ENCODE data around the gene RREB1. TPM values are rescaled to one million over a fixed set of nuclear protein-coding genes. Genes with fewer than 3 reads are reported as not detected.

The RREB1 gene
- polyA plus RNA-seq, 4 donors = 17.0 to 27.3 (median 22.9) TPM

DNA sequence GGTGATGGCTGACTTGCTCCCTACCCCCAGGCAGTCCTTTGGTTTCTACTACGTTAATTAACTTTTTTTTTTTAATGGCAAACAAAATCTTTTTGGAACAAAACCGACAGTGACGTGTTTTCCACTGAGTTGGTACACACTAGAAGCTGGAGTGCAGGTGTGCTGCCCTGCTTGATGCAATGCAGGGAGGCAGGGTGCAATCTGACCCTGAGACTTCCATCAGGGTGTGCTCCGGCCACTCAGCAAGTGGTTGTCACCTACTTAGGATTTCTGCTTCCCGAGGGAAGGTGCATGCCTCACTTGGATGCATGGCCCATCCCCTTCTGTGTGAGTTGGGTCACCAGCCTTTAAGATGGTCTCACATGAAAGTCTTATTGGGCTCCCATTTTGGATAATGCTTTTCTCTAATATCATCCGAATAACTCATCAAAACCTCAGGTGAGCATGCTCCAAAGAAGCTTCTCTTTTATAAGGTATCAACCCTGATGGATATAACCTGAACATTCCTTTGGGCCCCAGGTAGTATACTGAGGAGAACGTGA is 14.0 kb downstream of the RREB1 start:
- no peak for DNase-seq (ENCODE audit: low read depth in 4 of 4, low spot score in 2 of 4)

DNA sequence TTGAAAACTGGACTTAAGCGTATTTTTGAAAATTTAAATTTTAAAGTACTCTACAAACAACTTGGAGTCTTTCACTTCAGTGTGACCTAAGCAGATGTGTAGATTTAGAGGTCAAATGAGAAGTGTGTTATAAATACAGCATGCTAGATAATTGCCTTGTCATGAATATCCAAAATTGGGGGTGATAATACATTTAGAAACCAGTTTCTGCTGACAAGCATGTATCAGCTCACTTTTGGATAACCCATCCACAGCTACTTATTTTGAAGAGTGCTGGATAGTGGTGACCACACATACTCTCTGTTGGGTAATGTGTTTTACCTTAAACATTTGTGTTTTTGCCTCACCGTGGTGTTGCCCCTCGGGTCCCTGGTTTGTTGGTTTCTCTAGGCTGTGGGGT is 14.9 kb downstream of the RREB1 start:
- DNase-seq (ENCODE audit: low read depth in 4 of 4, low spot score in 2 of 4) = no peak

- DNase-seq (ENCODE audit: low read depth in 4 of 4, low spot score in 2 of 4) = no peak
Observed at GRCh38 chr6:7124114-7124513, 16.4 kb downstream of the RREB1 start.

- no peak for DNase-seq (ENCODE audit: low read depth in 4 of 4, low spot score in 2 of 4)
Observed at GRCh38 chr6:7124636-7125035, 16.9 kb downstream of the RREB1 start.

DNA sequence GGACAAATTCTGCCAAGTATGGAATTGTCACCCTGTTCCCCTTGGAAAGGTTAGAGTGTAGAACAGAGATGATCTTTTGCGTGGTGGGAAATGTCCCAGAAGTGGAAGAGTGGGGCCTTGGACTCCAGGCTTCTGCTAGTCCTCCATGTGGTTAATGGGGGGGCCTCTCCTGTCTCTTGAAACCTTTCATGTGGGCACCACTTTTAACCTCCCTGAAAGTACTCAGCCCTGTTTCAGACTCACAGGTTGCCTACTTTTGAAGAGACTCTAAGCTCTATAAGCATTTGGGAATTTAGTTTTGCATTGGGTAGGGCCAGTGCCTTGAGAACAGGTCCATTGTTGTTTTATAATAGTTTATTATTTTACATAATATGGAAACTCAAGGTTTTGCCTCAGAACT is 17.5 kb downstream of the RREB1 start:
- no peak for DNase-seq (ENCODE audit: low read depth in 4 of 4, low spot score in 2 of 4)

GRCh38 chr6:7126754-7127153 is 19.0 kb downstream of the RREB1 start:
- DNase-seq (ENCODE audit: low read depth in 4 of 4, low spot score in 2 of 4) = no peak

GRCh38 chr6:7127680-7128079 is 19.9 kb downstream of the RREB1 start:
- DNase-seq (ENCODE audit: low read depth in 4 of 4, low spot score in 2 of 4) = no peak

DNA sequence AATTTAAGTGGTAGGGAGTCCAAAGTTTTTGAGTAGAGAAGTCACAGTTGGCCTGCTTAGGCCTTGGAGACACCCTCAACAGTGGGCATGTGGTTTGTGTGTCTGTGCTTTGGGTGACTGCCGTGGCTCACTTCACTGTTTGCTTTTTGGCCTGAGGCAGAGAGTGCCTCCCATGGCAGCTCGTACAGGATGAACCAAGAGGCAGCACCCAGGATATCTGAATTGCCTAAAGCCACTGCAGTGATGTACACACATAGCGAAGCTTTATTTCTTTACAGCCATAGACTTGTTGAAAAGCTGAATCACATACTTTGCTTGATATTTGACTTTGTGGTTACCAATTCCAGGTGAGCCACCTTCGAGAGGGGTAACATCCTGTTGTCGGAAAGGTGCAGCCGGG is 21.6 kb downstream of the RREB1 start:
- no peak for DNase-seq (ENCODE audit: low read depth in 4 of 4, low spot score in 2 of 4)

GRCh38 chr6:7129784-7130569 is 22.2 kb downstream of the RREB1 start:
- no peak for DNase-seq (ENCODE audit: low read depth in 4 of 4, low spot score in 2 of 4)

DNA sequence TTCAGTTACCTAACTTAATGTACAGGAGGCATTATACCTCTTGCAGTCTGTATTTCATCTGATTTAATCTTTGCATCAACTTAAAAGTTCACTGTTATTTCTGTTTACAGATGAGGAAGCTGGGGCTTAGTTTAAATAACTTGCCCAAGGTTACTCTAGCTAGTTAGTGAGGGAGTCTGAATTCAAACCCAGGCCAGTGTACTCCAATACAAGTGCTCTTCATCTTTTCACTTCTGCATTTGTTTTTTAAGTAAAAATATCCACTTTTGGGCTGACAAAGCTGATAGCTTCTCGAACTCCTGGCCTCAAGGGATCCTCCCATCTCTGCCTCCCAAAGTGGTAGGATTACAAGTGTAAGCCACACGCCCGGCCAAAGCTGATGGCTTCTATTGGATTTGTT is 23.6 kb downstream of the RREB1 start:
- DNase-seq (ENCODE audit: low read depth in 4 of 4, low spot score in 2 of 4) = no peak

- DNase-seq (ENCODE audit: low read depth in 4 of 4, low spot score in 2 of 4) = no peak
Observed at GRCh38 chr6:7132398-7133035, 24.8 kb downstream of the RREB1 start.

GRCh38 chr6:7134999-7135745 is 27.4 kb downstream of the RREB1 start:
- no peak for DNase-seq (ENCODE audit: low read depth in 4 of 4, low spot score in 2 of 4)

- no peak for DNase-seq (ENCODE audit: low read depth in 4 of 4, low spot score in 2 of 4)
Observed at GRCh38 chr6:7135755-7136154, 28.0 kb downstream of the RREB1 start.

DNA sequence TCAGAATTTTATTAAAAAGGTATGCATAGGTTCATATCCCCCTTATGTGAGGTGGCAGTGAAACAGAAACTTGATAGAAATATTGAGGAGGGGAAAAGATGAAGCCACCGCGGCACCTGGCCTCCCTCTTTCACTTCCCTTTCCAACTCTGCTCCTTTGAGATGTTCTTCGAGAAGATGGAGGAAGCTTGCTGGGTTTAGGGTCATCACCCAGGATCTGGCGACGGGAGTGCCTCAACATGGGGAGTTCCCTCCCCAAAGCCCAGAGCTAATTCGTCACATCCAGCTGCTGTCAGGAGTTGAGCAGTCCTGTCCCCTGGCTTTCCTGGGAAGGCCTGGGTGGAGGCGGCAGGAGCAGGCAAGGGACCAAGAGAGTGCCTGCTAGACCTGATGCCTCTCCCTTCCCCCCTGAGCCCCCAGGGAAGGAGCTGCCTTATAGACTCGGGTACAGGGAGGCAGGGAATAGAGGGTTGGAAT is 29.1 kb downstream of the RREB1 start:
- DNase-seq (ENCODE audit: low read depth in 4 of 4, low spot score in 2 of 4) = no peak

- no peak for DNase-seq (ENCODE audit: low read depth in 4 of 4, low spot score in 2 of 4)
Observed at GRCh38 chr6:7137335-7138045, 29.7 kb downstream of the RREB1 start.

- DNase-seq (ENCODE audit: low read depth in 4 of 4, low spot score in 2 of 4) = no peak
Observed at GRCh38 chr6:7138046-7138531, 30.3 kb downstream of the RREB1 start.

GRCh38 chr6:7138921-7139358 is 31.2 kb downstream of the RREB1 start:
- no peak for DNase-seq (ENCODE audit: low read depth in 4 of 4, low spot score in 2 of 4)

GRCh38 chr6:7139835-7140470 is 32.2 kb downstream of the RREB1 start:
- DNase-seq (ENCODE audit: low read depth in 4 of 4, low spot score in 2 of 4) = no peak

GRCh38 chr6:7140631-7141378 is 33.0 kb downstream of the RREB1 start:
- DNase-seq (ENCODE audit: low read depth in 4 of 4, low spot score in 2 of 4) = peak in 1 of 4 donors; percentile 62

Data from left renal cortex interstitium (tissue), 4 donors.